ENCODE results near the gene PDYN. TPM values are rescaled to one million over a fixed set of nuclear protein-coding genes. Genes with fewer than 3 reads are reported as not detected.

PDYN gene
- total RNA-seq, 1 donor from 2014 or later, result 0.19 TPM

GRCh38 chr20:2026514-2026913 is 32.7 kb upstream of the PDYN start:
- TF ChIP-seq, protein P1, sequence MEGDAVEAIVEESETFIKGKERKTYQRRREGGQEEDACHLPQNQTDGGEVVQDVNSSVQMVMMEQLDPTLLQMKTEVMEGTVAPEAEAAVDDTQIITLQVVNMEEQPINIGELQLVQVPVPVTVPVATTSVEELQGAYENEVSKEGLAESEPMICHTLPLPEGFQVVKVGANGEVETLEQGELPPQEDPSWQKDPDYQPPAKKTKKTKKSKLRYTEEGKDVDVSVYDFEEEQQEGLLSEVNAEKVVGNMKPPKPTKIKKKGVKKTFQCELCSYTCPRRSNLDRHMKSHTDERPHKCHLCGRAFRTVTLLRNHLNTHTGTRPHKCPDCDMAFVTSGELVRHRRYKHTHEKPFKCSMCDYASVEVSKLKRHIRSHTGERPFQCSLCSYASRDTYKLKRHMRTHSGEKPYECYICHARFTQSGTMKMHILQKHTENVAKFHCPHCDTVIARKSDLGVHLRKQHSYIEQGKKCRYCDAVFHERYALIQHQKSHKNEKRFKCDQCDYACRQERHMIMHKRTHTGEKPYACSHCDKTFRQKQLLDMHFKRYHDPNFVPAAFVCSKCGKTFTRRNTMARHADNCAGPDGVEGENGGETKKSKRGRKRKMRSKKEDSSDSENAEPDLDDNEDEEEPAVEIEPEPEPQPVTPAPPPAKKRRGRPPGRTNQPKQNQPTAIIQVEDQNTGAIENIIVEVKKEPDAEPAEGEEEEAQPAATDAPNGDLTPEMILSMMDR (conservative IDR thresholded peaks at IDR 0.05), result no peak
- DNase-seq (ENCODE audit: extremely low spot score, unreplicated experiment), result no peak
- H3K4me3 Mint-ChIP-seq, result no peak overlapping the region
- H3K4me1 Mint-ChIP-seq (ENCODE audit: unreplicated experiment), result no peaks in the 10 kb centered on the region
- H3K27me3 Mint-ChIP-seq, result peaks cover 49% of the 10 kb centered on the region
- H3K9me3 Mint-ChIP-seq, result no peaks in the 10 kb centered on the region
- H3K36me3 Mint-ChIP-seq, result no peaks in the 10 kb centered on the region
- H3K27ac Mint-ChIP-seq, result no peak overlapping the region

- H3K36me3 Mint-ChIP-seq, result no peaks in the 10 kb centered on the region
- H3K4me3 Mint-ChIP-seq, result no peak overlapping the region
- H3K27me3 Mint-ChIP-seq, result peaks cover 48% of the 10 kb centered on the region
- H3K4me1 Mint-ChIP-seq (ENCODE audit: unreplicated experiment), result no peaks in the 10 kb centered on the region
- TF ChIP-seq, protein P1 (conservative IDR thresholded peaks at IDR 0.05), result no peak
- DNase-seq (ENCODE audit: extremely low spot score, unreplicated experiment), result no peak
- no peaks in the 10 kb centered on the region for H3K9me3 Mint-ChIP-seq
- H3K27ac Mint-ChIP-seq, result no peak overlapping the region
Observed at GRCh38 chr20:2026004-2026403, 32.1 kb upstream of the PDYN start.

GRCh38 chr20:2023151-2023550 is 29.3 kb upstream of the PDYN start:
- TF ChIP-seq, protein P1 (conservative IDR thresholded peaks at IDR 0.05), result no peak
- Mint-ChIP-seq H3K27me3 (peaks cover 64% of the 10 kb centered on the region), H3K9me3 (no peaks in the 10 kb centered on the region), H3K4me1 (ENCODE audit: unreplicated experiment) (no peaks in the 10 kb centered on the region), H3K36me3 (no peaks in the 10 kb centered on the region), H3K4me3 (no peak overlapping the region), H3K27ac (no peak overlapping the region)
- DNase-seq (ENCODE audit: extremely low spot score, unreplicated experiment), result no peak

- Mint-ChIP-seq H3K36me3 (no peaks in the 10 kb centered on the region), H3K27me3 (peaks cover 69% of the 10 kb centered on the region), H3K27ac (no peak overlapping the region), H3K4me1 (ENCODE audit: unreplicated experiment) (no peaks in the 10 kb centered on the region), H3K4me3 (no peak overlapping the region), H3K9me3 (no peaks in the 10 kb centered on the region)
- DNase-seq (ENCODE audit: extremely low spot score, unreplicated experiment), result no peak
- TF ChIP-seq, protein P1 (conservative IDR thresholded peaks at IDR 0.05), result no peak
Observed at GRCh38 chr20:2022163-2022562, 28.3 kb upstream of the PDYN start.

DNA sequence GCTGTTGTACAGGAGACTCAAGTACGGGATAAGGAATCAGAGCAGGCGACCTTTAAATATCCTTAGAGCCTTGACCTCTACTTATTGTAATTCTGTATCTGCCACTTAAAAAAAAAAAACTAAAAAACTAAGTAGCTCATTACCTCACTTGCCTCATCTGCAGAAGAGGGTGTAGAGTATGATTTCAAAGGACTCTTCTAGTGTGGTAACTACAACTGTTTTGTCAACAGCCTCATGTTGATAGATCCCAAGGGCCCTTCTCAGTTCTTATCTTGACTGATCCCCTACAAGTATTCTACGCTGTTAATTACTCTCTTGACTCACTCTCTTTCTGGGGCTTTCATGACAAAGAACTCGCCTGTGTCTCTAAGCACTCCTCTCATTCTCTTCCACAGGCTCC is 16.7 kb upstream of the PDYN start:
- Mint-ChIP-seq H3K27me3 (peaks cover 57% of the 10 kb centered on the region), H3K4me1 (ENCODE audit: unreplicated experiment) (no peaks in the 10 kb centered on the region), H3K36me3 (no peaks in the 10 kb centered on the region), H3K4me3 (no peak overlapping the region), H3K27ac (no peak overlapping the region), H3K9me3 (no peaks in the 10 kb centered on the region)
- DNase-seq (ENCODE audit: extremely low spot score, unreplicated experiment), result no peak
- TF ChIP-seq, protein P1 (conservative IDR thresholded peaks at IDR 0.05), result no peak
